Measurements from ENCODE around the gene CCR1.
"Not testable (repeated sequence)": the region's sequence is repeated elsewhere in the genome, so short reads cannot be mapped to it uniquely, and the experiment has no call there.

The CCR1 gene

GRCh38 chr3:46163556-46164041 lies 44.5 kb downstream of the CCR1 start:
- no peak for DNase-seq

GRCh38 chr3:46162975-46163555 lies 45.0 kb downstream of the CCR1 start:
- no peak for DNase-seq

DNA sequence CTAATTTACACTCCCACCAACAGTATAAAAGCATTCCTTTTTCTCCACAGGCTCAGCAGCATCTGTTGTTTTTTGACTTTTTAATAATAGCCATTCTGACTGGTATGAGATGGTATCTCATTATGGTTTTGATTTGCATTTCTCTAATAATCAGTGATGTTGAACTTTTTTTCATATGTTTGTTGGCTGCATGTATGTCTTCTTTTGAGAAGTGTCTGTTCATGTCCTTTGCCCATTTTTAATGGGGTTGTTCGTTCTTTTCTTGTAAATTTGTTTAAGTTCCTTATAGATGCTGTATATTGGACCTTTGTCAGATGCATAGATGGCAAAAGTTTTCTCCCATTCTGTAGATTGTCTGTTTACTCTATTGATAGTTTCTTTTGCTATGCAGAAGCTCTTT lies 50.4 kb downstream of the CCR1 start:
- not testable (repeated sequence) for DNase-seq

- DNase-seq, result no peak
Observed at GRCh38 chr3:46154311-46154710, 53.8 kb downstream of the CCR1 start.
